ENCODE data around the gene SF3A2.

SF3A2 gene

DNA sequence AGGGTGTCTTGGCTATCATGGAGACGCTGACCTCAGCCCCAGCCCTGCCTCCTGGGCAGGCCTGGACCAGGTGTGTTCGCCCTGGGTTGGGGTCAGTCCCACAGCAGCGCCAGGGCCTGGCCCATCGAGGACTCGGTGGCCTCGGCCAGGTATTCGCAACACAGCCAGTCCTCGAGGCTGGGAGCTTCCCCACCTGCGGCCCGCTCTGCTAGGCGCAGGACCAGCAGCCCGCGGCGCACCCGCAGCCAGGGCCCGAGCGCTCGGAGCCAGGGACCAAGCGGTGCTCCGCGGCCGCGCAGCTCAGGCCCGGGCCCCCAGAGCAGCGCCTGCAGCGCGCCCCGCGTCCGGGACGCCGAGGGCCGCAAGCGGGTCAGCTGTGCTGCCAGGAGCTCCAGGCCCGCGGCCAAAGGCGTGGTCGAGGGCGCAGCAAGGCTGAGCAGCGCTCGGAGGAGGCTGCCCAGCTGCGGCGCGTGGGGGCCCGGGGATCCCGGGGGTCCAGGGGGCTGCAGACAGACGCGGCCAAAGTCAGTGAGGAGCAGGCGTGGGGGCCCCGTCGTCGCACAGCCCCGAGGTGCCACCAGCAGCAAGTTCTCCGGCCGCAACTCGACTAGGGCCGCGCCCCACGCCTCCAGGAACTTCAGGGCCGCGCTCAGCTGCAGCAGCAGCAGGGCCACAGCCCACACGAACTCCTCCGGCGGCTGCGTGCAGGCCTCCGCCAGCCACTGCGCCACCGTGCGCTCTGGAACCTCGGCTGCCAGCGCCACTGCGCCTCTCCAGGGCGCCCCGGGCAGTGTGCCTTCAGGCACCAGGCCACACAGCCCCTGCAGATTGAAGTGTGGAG is 39.2 kb downstream of the SF3A2 start:
- peaks cover 31% of the 10 kb centered on the region for H3K4me1 ChIP-seq (ENCODE audit: insufficient read depth, low read length, severe bottlenecking)
- H3K4me3 ChIP-seq (ENCODE audit: low read depth, low read length, poor library complexity, severe bottlenecking) = no peak overlapping the region
- H4K20me1 ChIP-seq (ENCODE audit: insufficient read depth, low read length) = 0 out of 2 replicates have a peak, but pooled peaks cover 2% of the 10 kb centered on the region
- H3K36me3 ChIP-seq (ENCODE audit: insufficient read depth, low read length) = peaks cover 49% of the 10 kb centered on the region
- no peak overlapping the region for H3K9ac ChIP-seq (ENCODE audit: low read length)
- no peak overlapping the region for H3K4me2 ChIP-seq (ENCODE audit: low read length)
- H3K9me2 ChIP-seq (ENCODE audit: low read depth, low read length) = no peaks in the 10 kb centered on the region
- peaks cover 16% of the 10 kb centered on the region for H3K79me2 ChIP-seq (ENCODE audit: insufficient read depth, low read length)
- H2AFZ ChIP-seq (ENCODE audit: low read length) = no peak overlapping the region
- H3F3A ChIP-seq (ENCODE audit: insufficient read depth, low read length) = peaks cover 7% of the 10 kb centered on the region; the same call in 1 of the 2 replicates
- no peak overlapping the region for H3K27ac ChIP-seq (ENCODE audit: low read depth, low read length, poor library complexity, severe bottlenecking)
- TF ChIP-seq EZH2 (IDR thresholded peaks at IDR 0.05; ENCODE audit: borderline replicate concordance, low read length) = no peak
- TF ChIP-seq, protein P1, sequence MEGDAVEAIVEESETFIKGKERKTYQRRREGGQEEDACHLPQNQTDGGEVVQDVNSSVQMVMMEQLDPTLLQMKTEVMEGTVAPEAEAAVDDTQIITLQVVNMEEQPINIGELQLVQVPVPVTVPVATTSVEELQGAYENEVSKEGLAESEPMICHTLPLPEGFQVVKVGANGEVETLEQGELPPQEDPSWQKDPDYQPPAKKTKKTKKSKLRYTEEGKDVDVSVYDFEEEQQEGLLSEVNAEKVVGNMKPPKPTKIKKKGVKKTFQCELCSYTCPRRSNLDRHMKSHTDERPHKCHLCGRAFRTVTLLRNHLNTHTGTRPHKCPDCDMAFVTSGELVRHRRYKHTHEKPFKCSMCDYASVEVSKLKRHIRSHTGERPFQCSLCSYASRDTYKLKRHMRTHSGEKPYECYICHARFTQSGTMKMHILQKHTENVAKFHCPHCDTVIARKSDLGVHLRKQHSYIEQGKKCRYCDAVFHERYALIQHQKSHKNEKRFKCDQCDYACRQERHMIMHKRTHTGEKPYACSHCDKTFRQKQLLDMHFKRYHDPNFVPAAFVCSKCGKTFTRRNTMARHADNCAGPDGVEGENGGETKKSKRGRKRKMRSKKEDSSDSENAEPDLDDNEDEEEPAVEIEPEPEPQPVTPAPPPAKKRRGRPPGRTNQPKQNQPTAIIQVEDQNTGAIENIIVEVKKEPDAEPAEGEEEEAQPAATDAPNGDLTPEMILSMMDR (IDR thresholded peaks at IDR 0.05; ENCODE audit: low read length) = no peak
- no peaks in the 10 kb centered on the region for H3K9me3 ChIP-seq (ENCODE audit: low read length)
- H3K27me3 ChIP-seq (ENCODE audit: insufficient read depth, low read length) = no peaks in the 10 kb centered on the region

DNA sequence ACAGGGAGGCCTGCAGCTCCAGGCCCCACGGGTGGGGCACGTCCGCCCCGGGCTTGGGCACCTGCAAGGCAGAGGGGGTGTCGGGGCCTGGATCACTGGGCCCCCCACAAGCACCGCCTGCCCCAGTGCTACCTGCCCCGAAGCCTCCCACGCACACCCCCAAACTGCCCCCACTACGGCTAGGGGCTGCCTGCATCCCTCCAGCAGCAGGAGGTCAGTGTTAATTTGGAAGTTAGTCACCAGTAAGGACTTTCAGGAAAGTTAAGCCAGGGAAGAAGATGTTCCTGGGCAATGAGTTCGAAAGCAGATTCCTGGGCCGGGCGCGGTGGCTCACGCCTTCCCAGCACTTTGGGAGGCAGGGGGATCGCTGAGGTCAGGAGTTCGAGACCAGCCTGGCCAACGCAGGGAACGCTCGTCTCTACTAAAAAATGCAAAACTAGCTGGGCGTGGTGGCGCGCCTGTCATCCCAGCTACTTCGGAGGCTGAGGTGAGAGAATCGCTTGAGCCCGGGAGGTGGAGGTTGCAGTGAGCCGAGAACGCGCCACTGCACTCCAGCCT is 39.9 kb downstream of the SF3A2 start:
- Histone ChIP-seq H3K27ac (ENCODE audit: low read depth, low read length, poor library complexity, severe bottlenecking) (no peak overlapping the region), H2AFZ (ENCODE audit: low read length) (no peak overlapping the region), H3K9me2 (ENCODE audit: low read depth, low read length) (no peaks in the 10 kb centered on the region), H3K4me3 (ENCODE audit: low read depth, low read length, poor library complexity, severe bottlenecking) (no peak overlapping the region), H3F3A (ENCODE audit: insufficient read depth, low read length) (peaks cover 6% of the 10 kb centered on the region; the same call in 1 of the 2 replicates), H3K36me3 (ENCODE audit: insufficient read depth, low read length) (peaks cover 43% of the 10 kb centered on the region), H3K4me2 (ENCODE audit: low read length) (no peak overlapping the region), H3K79me2 (ENCODE audit: insufficient read depth, low read length) (peaks cover 9% of the 10 kb centered on the region), H3K9me3 (ENCODE audit: low read length) (no peaks in the 10 kb centered on the region), H3K4me1 (ENCODE audit: insufficient read depth, low read length, severe bottlenecking) (peaks cover 26% of the 10 kb centered on the region), H3K9ac (ENCODE audit: low read length) (no peak overlapping the region), H3K27me3 (ENCODE audit: insufficient read depth, low read length) (no peaks in the 10 kb centered on the region), H4K20me1 (ENCODE audit: insufficient read depth, low read length) (0 out of 2 replicates have a peak, but pooled peaks cover 2% of the 10 kb centered on the region)
- no peak for TF ChIP-seq EZH2 (IDR thresholded peaks at IDR 0.05; ENCODE audit: borderline replicate concordance, low read length)
- TF ChIP-seq, protein P1 (IDR thresholded peaks at IDR 0.05; ENCODE audit: low read length) = no peak

DNA sequence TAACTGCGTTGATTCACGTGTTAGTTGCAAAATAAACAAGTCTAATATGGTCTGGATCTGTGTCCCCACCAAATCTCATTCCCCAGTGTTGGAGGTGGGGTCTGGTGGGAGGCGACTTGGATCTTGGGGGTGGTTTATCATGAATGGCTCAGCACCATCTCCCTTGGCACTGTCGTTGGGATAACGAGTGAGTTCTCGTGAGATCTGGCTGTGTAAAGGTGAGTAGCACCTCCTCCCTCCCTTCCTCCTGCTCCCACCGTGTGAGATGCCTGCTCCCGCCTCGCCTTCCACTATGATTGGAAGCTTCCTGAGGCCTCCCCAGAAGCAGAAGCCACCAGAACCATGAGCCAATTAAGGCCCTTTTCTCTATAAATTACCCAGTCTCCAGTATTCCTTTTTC is 40.5 kb downstream of the SF3A2 start:
- Histone ChIP-seq H2AFZ (ENCODE audit: low read length) (no peak overlapping the region), H3K4me1 (ENCODE audit: insufficient read depth, low read length, severe bottlenecking) (peaks cover 20% of the 10 kb centered on the region), H3F3A (ENCODE audit: insufficient read depth, low read length) (0 out of 2 replicates have a peak, but pooled peaks cover 3% of the 10 kb centered on the region), H3K9ac (ENCODE audit: low read length) (no peak overlapping the region), H3K9me3 (ENCODE audit: low read length) (no peaks in the 10 kb centered on the region), H3K4me3 (ENCODE audit: low read depth, low read length, poor library complexity, severe bottlenecking) (no peak overlapping the region), H3K4me2 (ENCODE audit: low read length) (no peak overlapping the region), H3K9me2 (ENCODE audit: low read depth, low read length) (no peaks in the 10 kb centered on the region), H3K27me3 (ENCODE audit: insufficient read depth, low read length) (no peaks in the 10 kb centered on the region), H3K36me3 (ENCODE audit: insufficient read depth, low read length) (peaks cover 36% of the 10 kb centered on the region), H3K79me2 (ENCODE audit: insufficient read depth, low read length) (peaks cover 4% of the 10 kb centered on the region; the same call in 1 of the 2 replicates), H3K27ac (ENCODE audit: low read depth, low read length, poor library complexity, severe bottlenecking) (no peak overlapping the region), H4K20me1 (ENCODE audit: insufficient read depth, low read length) (0 out of 2 replicates have a peak, but pooled peaks cover 2% of the 10 kb centered on the region)
- TF ChIP-seq, protein P1 (IDR thresholded peaks at IDR 0.05; ENCODE audit: low read length) = no peak
- TF ChIP-seq EZH2 (IDR thresholded peaks at IDR 0.05; ENCODE audit: borderline replicate concordance, low read length) = no peak
